Smooth muscle cell (in vitro differentiated cells): Measurements from ENCODE around the gene C22orf42. TPM values are rescaled to one million over a fixed set of nuclear protein-coding genes. Genes with fewer than 3 reads are reported as not detected.

Experiments
- DNase-seq: peaks from one replicate; lab custom pipeline; 2025; ENCODE audit not compliant: unreplicated experiment; lab: John Stamatoyannopoulos, UW
- H2AFZ ChIP-seq: fragments of 200-600 bp; sonication (generic); 2 replicates; pipeline ENCODE4 v1.6.0; 2016; ENCODE audit warnings: antibody characterized with exemption, low read depth, mild to moderate bottlenecking
- H3F3A ChIP-seq: fragments of 200-600 bp; sonication (generic); 2 replicates; pipeline ENCODE4 v1.6.0; 2017; ENCODE audit warnings: antibody characterized with exemption, low read depth
- H3K27ac ChIP-seq: fragments of 200-600 bp; sonication (generic); 2 replicates; pipeline ENCODE4 v1.5.1; 2016; ENCODE audit warnings: low read depth, mild to moderate bottlenecking
- H3K27me3 ChIP-seq: fragments of 200-600 bp; sonication (generic); 2 replicates; pipeline ENCODE4 v1.6.1; 2016; ENCODE audit warnings: low read depth, mild to moderate bottlenecking
- H3K36me3 ChIP-seq: fragments of 200-600 bp; sonication (generic); 2 replicates; pipeline ENCODE4 v1.5.1; 2016; ENCODE audit warnings: low read depth
- H3K4me1 ChIP-seq: fragments of 200-600 bp; sonication (generic); 2 replicates; pipeline ENCODE4 v1.5.1; 2016; ENCODE audit warnings: low read depth
- H3K4me2 ChIP-seq: fragments of 200-600 bp; sonication (generic); 2 replicates; pipeline ENCODE4 v1.6.0; 2016; ENCODE audit warnings: mild to moderate bottlenecking
- H3K4me3 ChIP-seq: fragments of 200-600 bp; sonication (generic); 2 replicates; pipeline ENCODE4 v1.5.1; 2016; ENCODE audit warnings: mild to moderate bottlenecking
- H3K79me2 ChIP-seq: fragments of 200-600 bp; sonication (generic); 2 replicates; pipeline ENCODE4 v1.6.0; 2016; ENCODE audit warnings: low read depth, mild to moderate bottlenecking
- H3K9ac ChIP-seq: fragments of 200-600 bp; sonication (generic); 2 replicates; pipeline ENCODE4 v1.6.0; 2016; ENCODE audit warnings: low read depth
- H3K9me3 ChIP-seq: fragments of 200-600 bp; sonication (generic); replicated peaks from 2 replicates; pipeline ENCODE4 v1.5.1; 2016; ENCODE audit warnings: low read depth
- H4K20me1 ChIP-seq: fragments of 200-600 bp; sonication (generic); 2 replicates; pipeline ENCODE4 v1.6.0; 2016; ENCODE audit warnings: low read depth
- CTCF ChIP-seq: fragments of 200-600 bp; sonication (generic); IDR thresholded peaks from 2 replicates; pipeline ENCODE4 v1.5.1; 2017; ENCODE audit warnings: borderline replicate concordance, mild to moderate bottlenecking, antibody characterized with exemption; ENCODE audit not compliant: insufficient read depth, poor library complexity, severe bottlenecking
- WGBS: methylation state at CpG from one replicate; pipeline ENCODE4 v1.1.7; 2016; ENCODE audit warnings: low lambda C conversion rate; 5-methylcytosine and 5-hydroxymethylcytosine counted together
- polyA plus RNA-seq: library from polyadenylated mRNA; unstranded; fragments of >200 nt; fragmentation: Nextera tagmentation; extraction: Ambion mirVana; gene quantifications from 2 replicates; pipeline ENCODE4 v1.2.1, GENCODE V29; 2016
- total RNA-seq: library from RNA; depleted of rRNA; stranded (reverse); fragments of >200 nt; gene quantifications from 2 replicates; pipeline ENCODE4 v1.2.3, GENCODE V29; 2014

C22orf42 gene, protein sequence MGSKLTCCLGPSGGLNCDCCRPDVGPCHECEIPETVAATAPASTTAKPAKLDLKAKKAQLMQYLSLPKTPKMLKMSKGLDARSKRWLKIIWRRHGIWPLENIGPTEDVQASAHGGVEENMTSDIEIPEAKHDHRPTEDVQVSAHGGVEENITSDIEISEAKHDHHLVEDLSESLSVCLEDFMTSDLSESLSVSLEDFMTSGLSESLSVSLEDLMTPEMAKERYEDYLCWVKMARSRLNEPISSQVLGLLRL
- not detected in 2 replicates for total RNA-seq
- not detected in 2 replicates for polyA plus RNA-seq

DNA sequence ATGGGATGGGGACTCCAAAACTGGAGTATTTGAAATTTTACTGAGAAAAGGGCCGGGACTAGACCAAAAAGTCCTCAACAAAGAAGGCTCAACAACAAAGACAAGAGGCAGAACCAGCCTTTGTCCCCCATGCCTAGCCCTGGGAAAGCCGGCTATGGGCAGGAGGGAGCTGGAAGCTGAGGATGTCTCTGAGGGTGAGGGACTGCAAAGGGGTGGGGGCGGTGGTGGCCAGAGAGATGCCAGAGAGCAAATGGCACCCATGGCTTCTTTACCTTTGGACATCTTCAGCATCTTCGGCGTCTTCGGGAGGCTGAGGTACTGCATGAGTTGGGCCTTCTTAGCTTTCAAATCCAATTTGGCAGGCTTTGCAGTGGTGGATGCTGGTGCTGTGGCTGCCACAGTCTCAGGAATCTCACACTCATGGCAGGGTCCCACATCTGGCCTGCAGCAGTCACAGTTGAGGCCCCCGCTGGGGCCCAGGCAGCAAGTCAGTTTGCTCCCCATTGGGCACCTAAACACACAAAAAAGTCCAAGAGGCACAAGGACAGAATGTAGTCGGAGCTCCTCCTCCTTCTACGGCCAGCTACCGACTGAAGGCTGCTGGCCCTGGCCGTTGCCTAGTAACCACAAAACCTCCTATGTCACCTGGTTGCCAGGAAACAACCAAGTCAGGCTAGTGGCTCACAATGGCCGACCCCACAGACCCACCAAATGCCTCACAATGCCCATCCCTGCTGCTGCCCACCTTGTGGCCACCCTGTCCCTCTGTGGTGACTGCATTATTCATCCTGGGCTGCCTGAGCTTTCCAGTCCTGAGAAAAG lies at the start of gene C22orf42:
Gene C22orf42, minus strand, starts transcription at position 592 of the 822 bp plus-strand sequence. Its CDS starts 88 bp downstream, at position 504.
- 84% methylated on average over 12 of the region's 12 CpGs for WGBS
- H3K4me1 ChIP-seq: no peaks in the 10 kb centered on the region
- H3K4me3 ChIP-seq: no peak within 1 kb of the TSS

GRCh38 chr22:32208681-32209080 lies 49.6 kb upstream of the C22orf42 start:
- Histone ChIP-seq H3K27me3 (peaks cover 10% of the 10 kb centered on the region), H2AFZ (no peak overlapping the region), H3K9ac (no peak overlapping the region), H3K79me2 (no peaks in the 10 kb centered on the region), H3K36me3 (no peaks in the 10 kb centered on the region), H4K20me1 (no peaks in the 10 kb centered on the region), H3K9me3 (no peaks in the 10 kb centered on the region), H3K4me1 (peaks cover 7% of the 10 kb centered on the region), H3K4me2 (no peak overlapping the region), H3K4me3 (no peak overlapping the region), H3F3A (no peaks in the 10 kb centered on the region), H3K27ac (no peak overlapping the region)
- 95% methylated on average over 3 of the region's 3 CpGs for WGBS
- no peak for DNase-seq
- no peak for TF ChIP-seq CTCF

More for the DNA sequence above, at the start of gene C22orf42:
- Histone ChIP-seq H4K20me1 (no peaks in the 10 kb centered on the region), H3F3A (no peaks in the 10 kb centered on the region), H3K27me3 (no peaks in the 10 kb centered on the region), H3K27ac (no peak within 1 kb of the TSS), H3K79me2 (no peaks in the 10 kb centered on the region), H2AFZ (no peak within 1 kb of the TSS), H3K9ac (no peak within 1 kb of the TSS), H3K9me3 (no peaks in the 10 kb centered on the region), H3K36me3 (no peaks in the 10 kb centered on the region), H3K4me2 (no peak within 1 kb of the TSS)
- DNase-seq: no peak
- no peak for TF ChIP-seq CTCF

GRCh38 chr22:32207971-32208480 lies 48.9 kb upstream of the C22orf42 start:
- Histone ChIP-seq H3F3A (no peaks in the 10 kb centered on the region), H3K79me2 (no peaks in the 10 kb centered on the region), H2AFZ (no peak overlapping the region), H3K27ac (no peak overlapping the region), H4K20me1 (no peaks in the 10 kb centered on the region), H3K27me3 (peaks cover 17% of the 10 kb centered on the region), H3K4me1 (peaks cover 7% of the 10 kb centered on the region), H3K9me3 (no peaks in the 10 kb centered on the region), H3K36me3 (no peaks in the 10 kb centered on the region), H3K9ac (no peak overlapping the region), H3K4me2 (no peak overlapping the region), H3K4me3 (no peak overlapping the region)
- 81% methylated on average over 4 of the region's 4 CpGs for WGBS
- DNase-seq: no peak
- TF ChIP-seq CTCF: no peak
